ENCODE data around the gene ANKS3. TPM values are rescaled to one million over a fixed set of nuclear protein-coding genes. Genes with fewer than 3 reads are reported as not detected.

ANKS3 gene
- total RNA-seq, 2 donors from 2014 or later = 10.1 to 23.2 TPM

DNA sequence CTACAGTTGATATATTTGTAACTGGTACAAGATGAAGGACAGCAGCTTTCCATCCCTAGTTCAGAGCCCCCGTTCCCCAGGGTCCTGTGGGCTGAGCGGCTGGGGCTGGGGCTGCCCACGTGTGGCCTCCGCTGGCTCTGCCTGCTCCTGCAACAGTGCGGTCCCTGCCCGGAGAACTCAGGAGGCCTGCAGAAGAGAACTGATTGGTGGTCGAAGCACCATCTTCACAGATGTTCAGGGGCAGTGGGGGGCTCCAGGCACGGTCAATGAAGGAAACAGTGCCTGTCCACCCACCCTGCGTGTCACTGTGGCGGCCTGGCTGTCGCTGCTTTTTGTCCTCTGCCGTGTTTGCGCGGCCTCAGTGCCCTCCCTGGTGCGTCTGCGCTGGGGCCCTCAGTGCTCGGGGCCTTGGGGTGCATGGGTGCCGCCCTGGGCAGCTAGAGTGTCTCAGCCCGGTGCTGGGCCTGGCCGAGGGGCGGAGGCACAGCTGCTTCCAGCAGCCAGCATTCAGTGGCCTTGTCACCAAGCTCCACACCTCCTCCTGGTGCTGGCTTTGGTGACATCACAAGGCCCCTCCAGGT is 44.9 kb downstream of the ANKS3 start:
- Histone ChIP-seq H3K9me3 (no peaks in the 10 kb centered on the region), H3K27me3 (no peaks in the 10 kb centered on the region), H3K36me3 (peaks cover 5% of the 10 kb centered on the region), H3K9ac (ENCODE audit: low read depth in 2 of 2, low read length in 2 of 2) (no peak overlapping the region), H3K4me1 (no peaks in the 10 kb centered on the region), H3K27ac (no peak overlapping the region), H3K4me3 (no peak overlapping the region)
- intact Hi-C loops (cut with DNase I) = no loop called here
- TF ChIP-seq CTCF (IDR thresholded peaks at IDR 0.05) = no peak
- no peak for DNase-seq

DNA sequence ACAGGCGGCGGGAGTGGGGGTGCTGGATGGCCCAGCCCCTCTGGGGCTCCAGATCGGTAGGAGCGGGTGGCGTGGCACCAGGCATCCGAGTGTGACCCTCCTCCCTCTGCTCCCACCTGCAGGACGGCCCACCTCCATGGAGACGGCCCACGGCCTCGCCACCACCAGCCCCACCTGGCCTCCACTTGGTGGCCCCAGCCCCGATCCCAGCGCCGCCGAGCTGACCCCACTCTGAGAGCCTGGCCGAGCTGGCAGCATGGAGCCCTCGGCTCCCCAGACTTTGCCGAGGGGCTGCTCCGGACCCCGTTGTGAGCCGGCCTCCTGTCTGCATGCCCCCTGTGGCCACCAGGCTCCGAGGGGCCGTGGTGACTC is 45.4 kb downstream of the ANKS3 start:
- Histone ChIP-seq H3K4me1 (no peaks in the 10 kb centered on the region), H3K4me3 (no peak overlapping the region), H3K9ac (ENCODE audit: low read depth in 2 of 2, low read length in 2 of 2) (no peak overlapping the region), H3K9me3 (no peaks in the 10 kb centered on the region), H3K36me3 (peaks cover 9% of the 10 kb centered on the region), H3K27me3 (no peaks in the 10 kb centered on the region), H3K27ac (no peak overlapping the region)
- no peak for TF ChIP-seq CTCF (IDR thresholded peaks at IDR 0.05)
- DNase-seq = no peak
- intact Hi-C loops (cut with DNase I) = no loop called here

GRCh38 chr16:4687946-4688673 is 46.0 kb downstream of the ANKS3 start:
- Histone ChIP-seq H3K27me3 (no peaks in the 10 kb centered on the region), H3K36me3 (peaks cover 9% of the 10 kb centered on the region), H3K4me1 (no peaks in the 10 kb centered on the region), H3K9me3 (no peaks in the 10 kb centered on the region), H3K4me3 (no peak overlapping the region), H3K27ac (no peak overlapping the region), H3K9ac (ENCODE audit: low read depth in 2 of 2, low read length in 2 of 2) (no peak overlapping the region)
- DNase-seq = no peak
- TF ChIP-seq CTCF (IDR thresholded peaks at IDR 0.05) = no peak
- intact Hi-C loops (cut with DNase I) = no loop called here

GRCh38 chr16:4687416-4687815 is 46.7 kb downstream of the ANKS3 start:
- Histone ChIP-seq H3K4me3 (no peak overlapping the region), H3K4me1 (no peaks in the 10 kb centered on the region), H3K27me3 (no peaks in the 10 kb centered on the region), H3K9me3 (no peaks in the 10 kb centered on the region), H3K36me3 (peaks cover 9% of the 10 kb centered on the region), H3K9ac (ENCODE audit: low read depth in 2 of 2, low read length in 2 of 2) (no peak overlapping the region), H3K27ac (no peak overlapping the region)
- intact Hi-C loops (cut with DNase I) = no loop called here
- no peak for TF ChIP-seq CTCF (IDR thresholded peaks at IDR 0.05)
- no peak for DNase-seq

GRCh38 chr16:4686497-4687210 is 47.4 kb downstream of the ANKS3 start:
- Histone ChIP-seq H3K9me3 (no peaks in the 10 kb centered on the region), H3K27me3 (no peaks in the 10 kb centered on the region), H3K36me3 (peaks cover 9% of the 10 kb centered on the region), H3K9ac (ENCODE audit: low read depth in 2 of 2, low read length in 2 of 2) (no peak overlapping the region), H3K4me3 (no peak overlapping the region), H3K4me1 (no peaks in the 10 kb centered on the region), H3K27ac (no peak overlapping the region)
- DNase-seq = no peak
- intact Hi-C loops (cut with DNase I) = no loop called here
- no peak for TF ChIP-seq CTCF (IDR thresholded peaks at IDR 0.05)

All from colonic mucosa (tissue), 4 donors.